DMS153 treated with DMSO at 0.1 percent for 48 hours (cell line): ENCODE measurements around the gene MOGAT3.

ENCODE experiments used
- DNase-seq: peaks from one replicate; lab custom pipeline; 2025; ENCODE audit not compliant: unreplicated experiment; lab: John Stamatoyannopoulos, UW

The MOGAT3 gene

GRCh38 chr7:101233907-101234547 is 33.2 kb upstream of the MOGAT3 start:
- no peak for DNase-seq

DNA sequence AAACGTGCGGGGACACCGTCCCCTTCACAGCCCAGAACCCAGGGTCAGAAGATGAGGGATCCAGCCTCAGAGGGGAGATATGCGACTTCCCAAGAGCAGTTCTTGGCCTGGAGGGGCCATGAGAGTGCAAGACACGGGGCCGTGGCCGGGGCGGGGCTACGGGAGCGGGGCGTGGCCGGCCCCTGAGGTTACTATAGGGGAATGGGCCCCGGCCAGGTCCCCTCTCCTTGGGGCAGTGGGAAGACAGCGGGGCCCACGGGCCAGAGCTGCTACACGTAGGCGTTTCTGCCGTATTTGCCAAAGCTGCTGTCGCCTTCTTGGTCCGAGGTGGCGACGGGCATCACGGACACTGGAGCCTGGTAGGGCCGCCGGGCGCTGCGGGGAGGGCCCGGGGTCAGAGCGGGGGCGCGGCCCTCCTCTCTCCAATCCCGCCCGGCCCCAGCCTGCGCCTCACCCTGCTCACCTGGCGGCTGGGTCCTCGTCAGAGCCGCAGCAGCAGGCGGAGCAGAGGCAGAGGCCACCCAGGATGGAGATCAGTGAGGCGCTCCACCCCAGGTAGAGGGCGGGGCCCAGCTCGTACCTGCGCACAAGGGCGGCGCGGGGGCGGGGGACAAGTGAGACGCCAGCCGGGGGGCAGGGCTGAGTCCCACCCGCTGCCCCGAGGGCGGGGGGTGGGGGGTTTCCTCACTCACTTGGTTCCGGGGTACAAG is 31.5 kb upstream of the MOGAT3 start:
- peak; percentile 34 for DNase-seq

- DNase-seq, result no peak
These were observed 30.8 kb upstream of the MOGAT3 start for GRCh38 chr7:101231644-101232043.

- DNase-seq, result no peak
These were observed 25.9 kb upstream of the MOGAT3 start for GRCh38 chr7:101226721-101227120.

GRCh38 chr7:101225650-101226049 is 24.8 kb upstream of the MOGAT3 start:
- no peak for DNase-seq

DNA sequence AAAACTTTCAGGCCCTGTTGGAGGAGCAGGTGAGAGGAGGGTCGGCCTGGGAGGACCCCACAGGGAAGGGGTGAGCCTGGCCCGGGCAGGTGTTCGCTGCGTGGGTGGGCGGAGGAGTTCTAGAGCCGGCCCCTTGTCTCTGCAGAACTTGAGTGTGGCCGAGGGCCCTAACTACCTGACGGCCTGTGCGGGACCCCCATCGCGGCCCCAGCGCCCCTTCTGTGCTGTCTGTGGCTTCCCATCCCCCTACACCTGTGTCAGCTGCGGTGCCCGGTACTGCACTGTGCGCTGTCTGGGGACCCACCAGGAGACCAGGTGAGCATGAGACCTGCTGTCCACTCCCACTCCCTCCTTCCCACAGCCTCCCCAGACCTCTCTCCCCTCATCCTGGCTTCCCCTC is 22.7 kb upstream of the MOGAT3 start:
- DNase-seq, result no peak

- no peak for DNase-seq
These were observed 21.5 kb upstream of the MOGAT3 start for GRCh38 chr7:101222275-101222830.

DNA sequence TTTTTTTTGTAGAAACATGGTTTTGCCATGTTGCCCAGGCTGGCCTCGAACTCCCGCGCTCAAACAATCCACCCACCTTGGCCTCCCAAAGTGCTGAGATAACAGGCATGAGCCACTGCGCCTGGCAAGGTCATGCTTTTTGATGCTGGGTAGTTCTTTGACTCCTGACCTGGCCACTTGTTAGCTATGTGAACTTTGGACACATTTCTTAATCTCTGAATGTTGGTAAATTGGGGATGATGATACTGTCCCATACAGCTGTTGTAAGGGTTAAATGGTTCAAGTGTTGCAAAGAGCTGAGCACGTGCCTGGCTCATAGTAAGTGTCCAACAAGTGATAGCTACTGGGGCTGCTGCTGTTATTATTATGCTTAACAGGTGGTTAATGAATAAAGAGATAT is 19.5 kb upstream of the MOGAT3 start:
- DNase-seq, result no peak

DNA sequence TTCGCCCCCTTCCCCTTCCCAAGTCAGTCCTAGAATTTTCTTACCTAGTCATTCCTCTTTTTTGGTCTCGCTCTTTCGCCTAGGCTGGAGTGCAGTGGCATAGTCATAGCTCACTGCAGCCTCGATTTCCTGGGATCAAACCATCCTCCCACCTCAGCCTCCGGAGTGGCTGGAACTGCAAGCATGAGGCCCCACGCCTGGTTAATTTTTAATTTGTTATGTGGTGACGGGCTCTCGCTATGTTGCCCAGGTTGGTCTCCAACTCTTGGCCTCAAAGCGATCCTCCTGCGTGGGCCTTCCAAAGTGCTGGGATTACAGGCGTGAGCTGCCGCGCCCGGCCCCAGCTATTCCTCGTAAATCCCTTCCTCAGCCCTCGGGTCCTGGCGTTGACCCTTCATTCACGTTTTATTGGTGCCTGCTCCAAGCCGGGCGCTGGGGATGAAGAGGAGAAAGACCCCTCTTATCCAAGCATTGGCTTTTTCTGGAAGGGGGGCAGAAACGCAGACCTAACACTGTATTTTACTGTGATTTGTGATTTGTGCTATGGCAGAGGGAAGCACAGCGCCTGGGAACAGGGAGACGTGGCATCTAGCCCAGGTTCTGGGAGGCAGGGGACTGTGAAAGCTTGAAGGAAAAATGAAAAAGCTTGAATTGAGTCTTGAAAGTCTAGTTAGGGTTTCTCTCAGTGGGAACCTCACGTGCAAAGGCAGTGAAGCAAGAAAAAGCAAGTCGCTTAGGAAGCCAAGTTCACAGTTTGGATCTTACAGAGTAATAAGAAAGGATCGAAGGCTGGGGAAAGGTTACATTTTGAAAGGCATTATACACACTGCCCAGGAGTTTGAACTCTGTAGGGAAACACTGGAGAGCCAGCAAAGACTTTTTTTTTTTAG is 17.6 kb upstream of the MOGAT3 start:
- no peak for DNase-seq

- DNase-seq, result peak; percentile 95
These were observed 16.8 kb upstream of the MOGAT3 start, which contains the start of the genes PLOD3 and ZNHIT1 for GRCh38 chr7:101217388-101218235. PLOD3 (minus strand) TSS chr7:101217581; CDS start chr7:101217274, 307 bp downstream. ZNHIT1 (plus strand) TSS chr7:101218165; CDS start chr7:101218196, 31 bp downstream.

DNA sequence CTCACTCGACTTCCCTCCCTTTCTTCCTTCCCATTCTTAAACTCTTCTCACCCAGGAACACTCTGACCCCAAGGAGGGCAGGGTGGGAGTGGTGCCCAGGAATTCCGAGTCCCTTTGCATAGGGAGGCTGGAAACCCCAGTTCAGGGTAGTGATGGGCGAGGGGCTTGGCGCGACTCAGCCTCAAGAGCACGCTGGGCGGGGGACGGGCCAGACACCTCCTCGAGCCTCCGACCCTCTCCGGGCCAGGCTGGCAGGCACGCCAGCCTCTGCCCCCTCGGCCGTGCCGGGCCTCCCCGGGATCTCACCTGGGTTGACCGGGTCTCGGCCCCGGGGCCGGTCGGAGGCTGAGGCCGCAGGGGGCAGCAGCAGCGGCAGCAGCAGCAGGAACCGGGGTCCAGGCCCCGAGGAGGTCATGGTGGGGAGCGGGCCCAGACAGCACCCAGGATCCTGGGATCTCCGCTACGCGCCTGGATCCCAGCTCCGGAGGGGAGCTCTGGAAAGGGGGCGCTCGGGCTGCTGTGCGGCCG is 16.1 kb upstream of the MOGAT3 start:
- DNase-seq, result no peak

GRCh38 chr7:101216001-101216859 is 15.4 kb upstream of the MOGAT3 start:
- no peak for DNase-seq

- no peak for DNase-seq
These were observed 11.2 kb upstream of the MOGAT3 start for GRCh38 chr7:101212014-101212413.

DNA sequence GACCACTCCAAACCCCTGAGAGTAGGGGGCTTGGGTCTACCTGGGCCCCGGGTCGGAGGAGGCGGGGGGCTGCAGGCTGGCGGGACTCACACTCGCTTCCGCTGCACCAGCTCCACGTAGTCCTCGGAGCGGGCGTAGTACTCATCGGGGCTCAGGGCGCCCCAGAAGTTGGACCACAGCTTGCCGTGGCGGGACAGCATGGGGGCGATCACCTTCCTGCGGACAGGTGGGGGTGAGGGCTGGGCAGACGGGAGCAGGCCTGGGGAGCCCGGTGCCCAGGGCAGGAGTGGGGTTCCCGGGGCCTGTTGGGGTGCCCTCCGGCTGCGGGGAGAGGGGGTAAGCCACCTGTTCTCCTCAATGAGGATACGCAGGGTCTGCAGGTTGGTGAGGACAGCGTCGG is 10.7 kb upstream of the MOGAT3 start:
- no peak for DNase-seq

DNA sequence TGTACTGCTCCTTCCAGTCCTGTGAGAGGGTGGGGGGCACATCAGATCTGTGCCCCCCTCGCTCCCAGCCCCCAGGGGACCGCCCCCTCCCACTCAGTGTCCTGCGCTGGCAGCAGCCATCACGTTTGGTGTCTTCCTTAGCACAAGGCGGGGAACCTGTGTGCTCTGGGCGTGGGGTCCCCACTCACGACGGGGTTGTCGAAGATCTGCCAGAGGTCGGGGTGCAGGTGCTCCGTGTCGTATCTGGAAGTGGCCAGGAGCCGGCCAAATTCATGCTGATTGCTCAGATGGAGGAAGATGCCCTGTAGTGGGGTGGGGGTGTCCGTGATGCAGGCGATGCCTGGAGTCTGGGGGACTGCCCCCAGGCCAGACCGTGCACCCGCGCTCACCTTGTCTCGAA is 9.3 kb upstream of the MOGAT3 start:
- DNase-seq, result no peak

GRCh38 chr7:101208794-101209193 is 8.0 kb upstream of the MOGAT3 start:
- no peak for DNase-seq

- no peak for DNase-seq
These were observed 6.6 kb upstream of the MOGAT3 start for GRCh38 chr7:101207459-101207858.

DNA sequence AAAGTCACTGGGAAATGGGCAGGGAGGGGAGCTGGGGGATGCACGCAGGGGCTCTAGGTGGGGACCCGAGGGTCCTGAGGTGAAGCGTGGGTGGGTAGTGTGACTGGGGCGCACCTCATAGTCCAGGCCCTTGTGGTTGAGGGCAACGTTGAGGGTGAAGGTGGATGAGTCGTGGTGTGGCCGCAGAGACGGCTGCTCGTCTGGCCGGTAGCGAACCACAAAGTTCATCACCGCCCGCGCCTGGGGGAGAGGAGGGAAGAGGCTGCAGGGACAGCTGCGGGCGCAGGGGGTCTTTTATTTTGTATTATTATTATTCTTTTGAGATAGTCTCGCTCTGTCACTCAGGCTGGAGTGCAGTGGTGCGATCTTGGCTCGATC is 5.8 kb upstream of the MOGAT3 start:
- no peak for DNase-seq
